Right atrium auricular region (tissue), 2 donors: Measurements from ENCODE around the gene NCSTN. TPM values are rescaled to one million over a fixed set of nuclear protein-coding genes. Genes with fewer than 3 reads are reported as not detected.
A peak's percentile ranks its signal among the peaks of the same experiment; 100 is the strongest.

Experiments
- DNase-seq: peaks from one replicate; pipeline ENCODE4 v3.0.0-alpha.2; 2019; ENCODE audit warnings: low spot score
- H3K27ac ChIP-seq, 2 donors: fragments of 200-600 bp; sonication (generic); 1 replicate in 1 of 2; 2 replicates in 1 of 2; pipeline ENCODE4 v1.5.1; 2016 to 2019
- H3K27me3 ChIP-seq, 2 donors: fragments of 200-600 bp; sonication (generic); one replicate each; pipeline versions ENCODE4 v1.5.1 to v1.6.0; 2017 to 2019
- H3K36me3 ChIP-seq: fragments of 200-600 bp; sonication (generic); one replicate; pipeline ENCODE4 v1.5.1; 2016
- H3K4me1 ChIP-seq, 2 donors: fragments of 200-600 bp; sonication (generic); one replicate each; pipeline versions ENCODE4 v1.5.1 to v1.6.0; 2017 to 2019
- H3K4me3 ChIP-seq, 2 donors: fragments of 200-600 bp; sonication (generic); 1 replicate in 1 of 2; 2 replicates in 1 of 2; pipeline ENCODE4 v1.5.1; 2017 to 2019; ENCODE audit warnings: mild to moderate bottlenecking in 1 of 2, moderate library complexity in 1 of 2
- H3K9me3 ChIP-seq, 2 donors: fragments of 200-600 bp; sonication (generic); one replicate each; pipeline ENCODE4 v1.5.1; 2019
- CTCF ChIP-seq, 2 donors: fragments of 200-600 bp; sonication (generic); IDR thresholded peaks; one replicate each; pipeline ENCODE4 v1.5.1; 2019; ENCODE audit warnings: antibody characterized with exemption in 2 of 2
- total RNA-seq, 2 donors: library from RNA; depleted of rRNA; stranded (reverse); fragments of >200 nt; gene quantifications; one replicate each; pipeline ENCODE4 v1.1.0, GENCODE V29; 2016

Gene NCSTN
- total RNA-seq, 2 donors from 2014 or later, result 63.4 to 71.3 TPM

DNA sequence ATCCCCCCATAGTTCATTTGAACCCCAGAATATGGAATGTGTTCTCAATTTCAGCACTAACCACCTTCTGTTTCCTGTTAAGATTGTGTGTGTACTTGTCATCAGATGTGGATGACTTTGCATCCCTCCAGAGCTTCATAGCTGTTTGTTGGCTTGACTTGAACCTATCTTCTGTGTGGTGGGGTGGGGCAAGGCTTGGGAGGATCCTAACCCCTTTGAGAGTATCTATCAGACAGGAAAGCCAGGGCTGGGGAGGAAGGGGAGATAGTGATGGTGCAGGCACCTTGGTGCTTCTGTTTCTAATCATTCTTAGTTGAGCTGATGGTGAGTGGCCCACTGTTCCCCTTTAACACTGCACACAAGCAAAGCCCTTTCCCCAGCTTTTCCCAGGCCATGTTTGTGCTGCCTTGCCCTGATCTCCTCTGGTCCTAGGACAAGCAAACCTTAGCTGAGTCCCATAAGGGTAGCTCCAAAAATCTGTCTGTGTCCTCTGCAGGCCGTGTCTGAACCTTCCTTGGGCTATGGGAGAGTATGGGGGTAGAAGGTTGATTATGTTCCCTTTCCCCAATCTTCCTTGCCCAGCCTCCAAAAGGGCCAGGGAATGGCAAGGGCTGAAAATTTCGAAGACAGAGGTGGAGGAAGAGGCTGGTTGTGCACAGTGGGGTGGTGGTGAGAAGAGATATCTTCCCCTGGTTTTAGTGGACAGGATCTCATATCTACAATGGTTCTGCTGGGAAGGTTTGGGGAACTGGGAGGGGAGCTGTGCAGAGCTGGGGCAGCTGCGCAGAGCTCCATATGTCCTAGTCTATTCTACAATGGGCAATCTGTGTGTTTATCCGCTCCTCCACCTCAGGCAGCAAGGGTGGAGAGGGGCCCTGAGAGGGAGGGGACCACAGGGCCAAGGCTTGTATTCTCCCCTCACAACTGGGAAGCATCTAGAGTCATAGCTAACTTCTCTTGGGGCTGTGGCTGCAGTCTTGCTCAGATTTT, 25.0 kb downstream of the NCSTN start:
- TF ChIP-seq CTCF (IDR thresholded peaks at IDR 0.05), result no peak
- Histone ChIP-seq H3K4me3 (no peak overlapping the region), H3K27ac (no peak overlapping the region), H3K4me1 (no peaks in the 10 kb centered on the region), H3K27me3 (no peaks in the 10 kb centered on the region), H3K9me3 (no peaks in the 10 kb centered on the region), H3K36me3 (no peaks in the 10 kb centered on the region)
- peak; percentile 44 for DNase-seq

- H3K4me1 ChIP-seq, result no peaks in the 10 kb centered on the region
These were observed 25.9 kb downstream of the NCSTN start for GRCh38 chr1:160369087-160369486.

GRCh38 chr1:160370561-160371345, 27.6 kb downstream of the NCSTN start:
- Histone ChIP-seq H3K9me3 (no peaks in the 10 kb centered on the region), H3K27ac (no peak overlapping the region), H3K4me3 (no peak overlapping the region), H3K36me3 (no peaks in the 10 kb centered on the region), H3K27me3 (no peaks in the 10 kb centered on the region), H3K4me1 (peaks cover 0 to 10% of the 10 kb centered on the region in 2 donors)
- DNase-seq, result peak; percentile 21
- TF ChIP-seq CTCF (IDR thresholded peaks at IDR 0.05), result no peak

More at GRCh38 chr1:160369087-160369486, 25.9 kb downstream of the NCSTN start:
- Histone ChIP-seq H3K36me3 (no peaks in the 10 kb centered on the region), H3K9me3 (no peaks in the 10 kb centered on the region), H3K27me3 (no peaks in the 10 kb centered on the region), H3K27ac (no peak overlapping the region), H3K4me3 (no peak overlapping the region)
- DNase-seq, result no peak
- no peak for TF ChIP-seq CTCF (IDR thresholded peaks at IDR 0.05)

- Histone ChIP-seq H3K4me1 (peaks cover 0 to 16% of the 10 kb centered on the region in 2 donors), H3K27ac (no peak overlapping the region), H3K9me3 (no peaks in the 10 kb centered on the region), H3K36me3 (no peaks in the 10 kb centered on the region), H3K27me3 (no peaks in the 10 kb centered on the region), H3K4me3 (no peak overlapping the region)
- DNase-seq, result peak; percentile 42
- no peak for TF ChIP-seq CTCF (IDR thresholded peaks at IDR 0.05)
These were observed 28.1 kb downstream of the NCSTN start for GRCh38 chr1:160371346-160371631.

GRCh38 chr1:160371756-160372155, 28.6 kb downstream of the NCSTN start:
- no peak overlapping the region for H3K27ac ChIP-seq
- no peak for TF ChIP-seq CTCF (IDR thresholded peaks at IDR 0.05)
- H3K9me3 ChIP-seq, result no peaks in the 10 kb centered on the region
- no peak overlapping the region for H3K4me3 ChIP-seq
- peaks cover 0 to 20% of the 10 kb centered on the region in 2 donors for H3K4me1 ChIP-seq
- no peaks in the 10 kb centered on the region for H3K36me3 ChIP-seq
- peak; percentile 21 for DNase-seq
- H3K27me3 ChIP-seq, result no peaks in the 10 kb centered on the region
